Tibial nerve (tissue), 3 donors: ENCODE results near the gene RENBP.

Experiments used
- POLR2A ChIP-seq, 2 donors: fragments of 450-650 bp; IDR thresholded peaks; one replicate each; pipeline ENCODE4 v1.6.1; 2017; ENCODE audit warnings: antibody characterized with exemption in 2 of 2, mild to moderate bottlenecking in 2 of 2, moderate library complexity in 2 of 2
- TF ChIP-seq, protein P1 (sequence below), 5 experiments: fragments of 200-600 bp in 3 of 5; fragments of 450-650 bp in 2 of 5; sonication (generic) in 3 of 5; IDR thresholded peaks; one replicate each; pipeline ENCODE4 v1.5.1; 2016 to 2019; ENCODE audit warnings: antibody characterized with exemption in 5 of 5, mild to moderate bottlenecking in 3 of 5, moderate library complexity in 2 of 5

DNA sequence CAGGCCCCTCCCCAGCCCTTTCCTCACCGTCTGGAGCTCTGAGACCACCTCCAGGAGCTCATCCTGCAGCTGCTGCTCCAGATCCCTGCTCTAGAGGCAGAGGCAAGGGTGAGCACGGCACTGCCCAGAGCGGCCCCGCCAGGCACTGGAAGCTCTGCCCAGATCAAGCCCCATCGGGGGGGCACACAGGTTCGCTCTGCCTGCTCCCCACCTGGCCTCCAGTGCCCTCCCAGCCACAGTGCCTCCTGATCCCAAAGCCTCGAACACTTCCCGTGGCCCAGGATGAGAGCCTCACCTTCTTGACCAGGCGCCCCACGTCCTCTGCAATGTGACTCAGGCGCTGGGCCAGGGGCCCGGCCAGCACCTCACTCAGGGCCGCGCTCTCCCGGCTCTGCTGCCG, 23.4 kb downstream of the RENBP start:
- TF ChIP-seq POLR2A (IDR thresholded peaks at IDR 0.05), result no peak
- TF ChIP-seq, protein P1, sequence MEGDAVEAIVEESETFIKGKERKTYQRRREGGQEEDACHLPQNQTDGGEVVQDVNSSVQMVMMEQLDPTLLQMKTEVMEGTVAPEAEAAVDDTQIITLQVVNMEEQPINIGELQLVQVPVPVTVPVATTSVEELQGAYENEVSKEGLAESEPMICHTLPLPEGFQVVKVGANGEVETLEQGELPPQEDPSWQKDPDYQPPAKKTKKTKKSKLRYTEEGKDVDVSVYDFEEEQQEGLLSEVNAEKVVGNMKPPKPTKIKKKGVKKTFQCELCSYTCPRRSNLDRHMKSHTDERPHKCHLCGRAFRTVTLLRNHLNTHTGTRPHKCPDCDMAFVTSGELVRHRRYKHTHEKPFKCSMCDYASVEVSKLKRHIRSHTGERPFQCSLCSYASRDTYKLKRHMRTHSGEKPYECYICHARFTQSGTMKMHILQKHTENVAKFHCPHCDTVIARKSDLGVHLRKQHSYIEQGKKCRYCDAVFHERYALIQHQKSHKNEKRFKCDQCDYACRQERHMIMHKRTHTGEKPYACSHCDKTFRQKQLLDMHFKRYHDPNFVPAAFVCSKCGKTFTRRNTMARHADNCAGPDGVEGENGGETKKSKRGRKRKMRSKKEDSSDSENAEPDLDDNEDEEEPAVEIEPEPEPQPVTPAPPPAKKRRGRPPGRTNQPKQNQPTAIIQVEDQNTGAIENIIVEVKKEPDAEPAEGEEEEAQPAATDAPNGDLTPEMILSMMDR (IDR thresholded peaks at IDR 0.05), result no peak
